Measurements from ENCODE around the gene TUSC2. TPM values are rescaled to one million over a fixed set of nuclear protein-coding genes. Genes with fewer than 3 reads are reported as not detected.

The TUSC2 gene
- total and polyA plus RNA-seq, 2 of the 8 experiments (the other 6 are each of a cell fraction or from before 2014, with no cell fraction given): 33.3 to 65.4 TPM

DNA sequence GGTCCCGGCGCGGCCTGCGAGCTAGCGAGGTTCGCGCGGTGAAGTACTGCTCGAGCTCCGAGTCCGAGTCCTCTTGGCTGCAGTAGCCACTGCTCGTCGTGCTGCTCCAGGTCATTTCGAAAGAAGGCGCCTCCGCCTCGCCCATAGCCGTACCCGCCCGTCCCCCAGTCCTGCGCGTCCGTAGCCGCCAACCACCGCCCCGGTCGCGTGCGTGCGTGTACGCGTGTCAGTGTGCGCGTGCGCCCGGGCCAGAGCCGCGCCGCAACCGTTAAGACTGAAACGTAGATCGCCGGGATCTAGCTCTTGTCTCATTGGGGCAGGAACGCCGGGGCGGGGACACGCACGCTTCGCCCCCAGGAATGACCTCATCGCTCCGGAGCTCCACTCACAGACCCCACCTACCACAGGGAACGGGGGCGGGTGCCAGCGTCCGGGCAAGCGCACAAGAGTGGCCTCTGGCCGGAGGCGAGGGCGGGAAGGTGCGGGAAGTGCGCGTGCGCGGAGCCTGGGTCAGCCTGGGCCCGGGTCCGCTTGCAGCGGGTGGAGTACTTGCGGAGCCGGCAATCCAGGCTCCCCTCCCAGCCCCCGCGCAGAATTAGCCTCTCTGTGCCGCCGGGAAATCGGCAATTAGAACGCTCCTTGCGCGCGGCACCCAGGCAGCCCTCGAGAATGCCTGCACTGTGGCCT lies 9.3 kb upstream of the TUSC2 start (continued):
- TF ChIP-seq CHD7 (IDR thresholded peaks at IDR 0.05; ENCODE audit: insufficient replicate concordance, low read length): no peak
- peak; percentile 76; the same call in 1 of the 2 replicates for TF ChIP-seq RBBP5 (IDR thresholded peaks at IDR 0.05; ENCODE audit: borderline replicate concordance, low read depth, low read length)
- TF ChIP-seq SP4 (IDR thresholded peaks at IDR 0.05; ENCODE audit: low read length): peak; percentile 59; the same call in 1 of the 2 replicates
- TF ChIP-seq, protein P1, sequence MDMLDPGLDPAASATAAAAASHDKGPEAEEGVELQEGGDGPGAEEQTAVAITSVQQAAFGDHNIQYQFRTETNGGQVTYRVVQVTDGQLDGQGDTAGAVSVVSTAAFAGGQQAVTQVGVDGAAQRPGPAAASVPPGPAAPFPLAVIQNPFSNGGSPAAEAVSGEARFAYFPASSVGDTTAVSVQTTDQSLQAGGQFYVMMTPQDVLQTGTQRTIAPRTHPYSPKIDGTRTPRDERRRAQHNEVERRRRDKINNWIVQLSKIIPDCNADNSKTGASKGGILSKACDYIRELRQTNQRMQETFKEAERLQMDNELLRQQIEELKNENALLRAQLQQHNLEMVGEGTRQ (IDR thresholded peaks at IDR 0.05; ENCODE audit: low read length): no peak
- peak; percentile 71 for TF ChIP-seq CREB1 (IDR thresholded peaks at IDR 0.05)
- TF ChIP-seq TEAD4 (IDR thresholded peaks at IDR 0.05; ENCODE audit: low read depth, low read length): 0 out of 2 replicates have a peak, but pooled peaks have one; percentile 5
- no peak for TF ChIP-seq RFX5 (IDR thresholded peaks at IDR 0.05; ENCODE audit: borderline replicate concordance, low read depth, low read length)
- peak; percentile 19 for TF ChIP-seq RNF2 (IDR thresholded peaks at IDR 0.05; ENCODE audit: borderline replicate concordance, low read depth, low read length, missing control alignments, poor library complexity, severe bottlenecking)
- no peak for TF ChIP-seq TAF7 (optimal IDR thresholded peaks at IDR 0.05; ENCODE audit: borderline replicate concordance, low read depth, low read length)
